ENCODE data around the gene GFI1B. TPM values are rescaled to one million over a fixed set of nuclear protein-coding genes. Genes with fewer than 3 reads are reported as not detected.

The GFI1B gene
- total RNA-seq, 4 donors from 2014 or later, result not detected

GRCh38 chr9:132976571-132976970 lies 1.9 kb upstream of the GFI1B start:
- H3K27me3 ChIP-seq, result peaks cover 84% of the 10 kb centered on the region
- no peak for ATAC-seq
- H3K4me1 ChIP-seq, result peaks cover 0 to 8% (median 0%) of the 10 kb centered on the region in 3 donors
- TF ChIP-seq CTCF (IDR thresholded peaks at IDR 0.05) (no peak), POLR2AphosphoS5 (IDR thresholded peaks at IDR 0.05) (no peak), EP300 (IDR thresholded peaks at IDR 0.05) (no peak), POLR2A (IDR thresholded peaks at IDR 0.05) (no peak)
- H3K4me3 ChIP-seq, result no peak overlapping the region
- 71 to 74% methylated on average over 3 of the region's 3 CpGs for WGBS, 2 donors (ENCODE audit: low coverage in 1 of 2)
- no peaks in the 10 kb centered on the region for H3K36me3 ChIP-seq
- no peak overlapping the region for H3K27ac ChIP-seq
- H3K9me3 ChIP-seq, result no peaks in the 10 kb centered on the region

DNA sequence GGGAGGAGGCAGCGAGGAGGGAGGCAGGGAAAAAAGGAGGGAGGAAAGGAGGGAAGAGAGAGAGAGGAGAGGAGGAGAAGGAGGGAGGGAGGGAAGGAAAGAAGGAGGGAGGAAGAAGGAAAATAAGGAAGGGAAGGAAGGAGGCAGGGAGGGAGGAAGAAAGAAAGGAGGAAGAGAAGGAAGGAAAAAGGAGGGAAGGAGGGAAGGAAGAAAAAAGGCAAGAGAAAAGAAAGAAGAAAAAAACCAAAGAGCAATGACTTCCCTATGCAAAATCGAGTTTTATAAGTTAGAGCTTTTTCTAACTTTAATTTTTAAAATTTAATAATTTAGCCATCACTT lies 413 bp upstream of the GFI1B start:
- Histone ChIP-seq H3K36me3 (no peaks in the 10 kb centered on the region), H3K4me1 (no peaks in the 10 kb centered on the region), H3K27ac (no peak overlapping the region), H3K27me3 (peaks cover 83% of the 10 kb centered on the region), H3K9me3 (no peaks in the 10 kb centered on the region), H3K4me3 (no peak overlapping the region)
- no peak for ATAC-seq
- WGBS, 2 donors (ENCODE audit: low coverage in 1 of 2), result 12 to 50% methylated on average over 1 to 2 of the region's 2 CpGs
- TF ChIP-seq POLR2A (IDR thresholded peaks at IDR 0.05), result no peak
- no peak for TF ChIP-seq POLR2AphosphoS5 (IDR thresholded peaks at IDR 0.05)
- TF ChIP-seq CTCF (IDR thresholded peaks at IDR 0.05), result no peak
- no peak for TF ChIP-seq EP300 (IDR thresholded peaks at IDR 0.05)

GRCh38 chr9:132980157-132980556 lies 1.7 kb downstream of the GFI1B start:
- Histone ChIP-seq H3K36me3 (no peaks in the 10 kb centered on the region), H3K4me1 (no peaks in the 10 kb centered on the region), H3K27me3 (peaks cover 94% of the 10 kb centered on the region), H3K4me3 (no peak overlapping the region), H3K9me3 (no peaks in the 10 kb centered on the region), H3K27ac (no peak overlapping the region)
- WGBS, 2 donors (ENCODE audit: low coverage in 1 of 2), result 46 to 59% methylated on average over 2 to 3 of the region's 5 CpGs
- no peak for TF ChIP-seq EP300 (IDR thresholded peaks at IDR 0.05)
- TF ChIP-seq CTCF (IDR thresholded peaks at IDR 0.05), result no peak
- no peak for TF ChIP-seq POLR2AphosphoS5 (IDR thresholded peaks at IDR 0.05)
- TF ChIP-seq POLR2A (IDR thresholded peaks at IDR 0.05), result no peak
- no peak for ATAC-seq

DNA sequence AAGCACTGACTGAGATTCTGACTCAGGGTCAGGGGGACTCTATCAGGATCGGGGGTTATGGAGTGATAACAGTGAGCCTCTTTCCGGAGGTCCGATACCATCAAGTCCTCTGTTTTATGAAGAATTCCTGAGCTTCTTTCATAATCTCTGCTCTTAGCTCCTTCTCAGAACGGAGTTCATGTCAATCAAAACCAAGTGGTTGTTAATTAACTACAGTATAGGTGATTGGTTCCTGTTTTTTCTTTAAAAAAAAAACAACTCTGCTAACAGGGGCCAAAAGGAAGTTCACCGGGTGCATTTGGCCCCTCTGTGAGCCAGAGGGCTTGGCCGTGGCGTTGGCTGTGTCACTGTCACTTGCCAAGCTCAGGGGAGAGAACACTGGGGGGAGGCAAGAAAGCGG lies 4.0 kb downstream of the GFI1B start:
- Histone ChIP-seq H3K27me3 (peaks cover 94% of the 10 kb centered on the region), H3K9me3 (no peaks in the 10 kb centered on the region), H3K4me1 (no peaks in the 10 kb centered on the region), H3K4me3 (no peak overlapping the region), H3K36me3 (no peaks in the 10 kb centered on the region), H3K27ac (no peak overlapping the region)
- ATAC-seq, result no peak
- TF ChIP-seq POLR2A (IDR thresholded peaks at IDR 0.05), result no peak
- no peak for TF ChIP-seq CTCF (IDR thresholded peaks at IDR 0.05)
- no peak for TF ChIP-seq POLR2AphosphoS5 (IDR thresholded peaks at IDR 0.05)
- no peak for TF ChIP-seq EP300 (IDR thresholded peaks at IDR 0.05)
- 61 to 89% methylated on average over 4 to 5 of the region's 8 CpGs for WGBS, 2 donors (ENCODE audit: low coverage in 1 of 2)

- 64 to 90% methylated on average over 2 to 7 of the region's 11 CpGs for WGBS, 2 donors (ENCODE audit: low coverage in 1 of 2)
- peaks cover 88% of the 10 kb centered on the region for H3K27me3 ChIP-seq
- no peak for ATAC-seq
Observed at GRCh38 chr9:132983491-132984201, 5.2 kb downstream of the GFI1B start.

More at GRCh38 chr9:132983491-132984201, 5.2 kb downstream of the GFI1B start:
- Histone ChIP-seq H3K4me1 (no peaks in the 10 kb centered on the region), H3K36me3 (no peaks in the 10 kb centered on the region), H3K9me3 (no peaks in the 10 kb centered on the region), H3K4me3 (no peak overlapping the region), H3K27ac (no peak overlapping the region)
- no peak for TF ChIP-seq POLR2A (IDR thresholded peaks at IDR 0.05)
- TF ChIP-seq POLR2AphosphoS5 (IDR thresholded peaks at IDR 0.05), result no peak
- TF ChIP-seq CTCF (IDR thresholded peaks at IDR 0.05), result no peak
- no peak for TF ChIP-seq EP300 (IDR thresholded peaks at IDR 0.05)
